Pulmonary artery endothelial cell (primary cell): Measurements from ENCODE around the gene PPP1R12B. TPM values are rescaled to one million over a fixed set of nuclear protein-coding genes. Genes with fewer than 3 reads are reported as not detected.
A peak's percentile ranks its signal among the peaks of the same experiment; 100 is the strongest.
"Not testable (repeated sequence)": the region's sequence is repeated elsewhere in the genome, so short reads cannot be mapped to it uniquely, and the experiment has no call there.

Experiments
- DNase-seq: peaks from one replicate; pipeline ENCODE4 v3.0.0-alpha.2; 2011; ENCODE audit warnings: low read depth, low spot score
- total RNA-seq: library from RNA; depleted of rRNA; stranded (reverse); fragments of >200 nt; gene quantifications from 2 replicates; pipeline ENCODE4 v1.2.3, GENCODE V29; 2014

PPP1R12B gene
- total RNA-seq, 1 donor from 2014 or later = 5.2 TPM

GRCh38 chr1:202521886-202522285 lies 173.4 kb downstream of the PPP1R12B start:
- no peak for DNase-seq

GRCh38 chr1:202526056-202526455 lies 177.6 kb downstream of the PPP1R12B start:
- not testable (repeated sequence) for DNase-seq

GRCh38 chr1:202528096-202528722 lies 179.7 kb downstream of the PPP1R12B start:
- not testable (repeated sequence) for DNase-seq

GRCh38 chr1:202530686-202531085 lies 182.2 kb downstream of the PPP1R12B start:
- DNase-seq = not testable (repeated sequence)

- no peak for DNase-seq
Observed at GRCh38 chr1:202531472-202531811, 182.9 kb downstream of the PPP1R12B start.

- DNase-seq = not testable (repeated sequence)
Observed at GRCh38 chr1:202531812-202532616, 183.5 kb downstream of the PPP1R12B start.

- DNase-seq = peak; percentile 10
Observed at GRCh38 chr1:202539166-202539574, 190.7 kb downstream of the PPP1R12B start.

- DNase-seq = not testable (repeated sequence)
Observed at GRCh38 chr1:202539583-202539982, 191.1 kb downstream of the PPP1R12B start.

GRCh38 chr1:202540014-202540413 lies 191.5 kb downstream of the PPP1R12B start:
- no peak for DNase-seq

- DNase-seq = no peak
Observed at GRCh38 chr1:202540448-202540847, 191.9 kb downstream of the PPP1R12B start.

GRCh38 chr1:202540858-202541257 lies 192.4 kb downstream of the PPP1R12B start:
- DNase-seq = not testable (repeated sequence)

GRCh38 chr1:202542415-202542814 lies 193.9 kb downstream of the PPP1R12B start:
- DNase-seq = not testable (repeated sequence)

GRCh38 chr1:202543537-202543936 lies 195.0 kb downstream of the PPP1R12B start:
- not testable (repeated sequence) for DNase-seq

- DNase-seq = not testable (repeated sequence)
Observed at GRCh38 chr1:202544766-202545449, 196.4 kb downstream of the PPP1R12B start.

- not testable (repeated sequence) for DNase-seq
Observed at GRCh38 chr1:202545647-202546303, 197.3 kb downstream of the PPP1R12B start.

- not testable (repeated sequence) for DNase-seq
Observed at GRCh38 chr1:202546377-202546776, 197.9 kb downstream of the PPP1R12B start.

GRCh38 chr1:202546796-202547195 lies 198.3 kb downstream of the PPP1R12B start:
- not testable (repeated sequence) for DNase-seq

- DNase-seq = no peak
Observed at GRCh38 chr1:202547215-202547614, 198.7 kb downstream of the PPP1R12B start.

GRCh38 chr1:202550088-202550487 lies 201.6 kb downstream of the PPP1R12B start:
- DNase-seq = not testable (repeated sequence)

GRCh38 chr1:202551683-202552082 lies 203.2 kb downstream of the PPP1R12B start:
- no peak for DNase-seq

- DNase-seq = not testable (repeated sequence)
Observed at GRCh38 chr1:202552615-202553014, 204.1 kb downstream of the PPP1R12B start.
